ENCODE data around the gene TSC22D3.

Gene TSC22D3

DNA sequence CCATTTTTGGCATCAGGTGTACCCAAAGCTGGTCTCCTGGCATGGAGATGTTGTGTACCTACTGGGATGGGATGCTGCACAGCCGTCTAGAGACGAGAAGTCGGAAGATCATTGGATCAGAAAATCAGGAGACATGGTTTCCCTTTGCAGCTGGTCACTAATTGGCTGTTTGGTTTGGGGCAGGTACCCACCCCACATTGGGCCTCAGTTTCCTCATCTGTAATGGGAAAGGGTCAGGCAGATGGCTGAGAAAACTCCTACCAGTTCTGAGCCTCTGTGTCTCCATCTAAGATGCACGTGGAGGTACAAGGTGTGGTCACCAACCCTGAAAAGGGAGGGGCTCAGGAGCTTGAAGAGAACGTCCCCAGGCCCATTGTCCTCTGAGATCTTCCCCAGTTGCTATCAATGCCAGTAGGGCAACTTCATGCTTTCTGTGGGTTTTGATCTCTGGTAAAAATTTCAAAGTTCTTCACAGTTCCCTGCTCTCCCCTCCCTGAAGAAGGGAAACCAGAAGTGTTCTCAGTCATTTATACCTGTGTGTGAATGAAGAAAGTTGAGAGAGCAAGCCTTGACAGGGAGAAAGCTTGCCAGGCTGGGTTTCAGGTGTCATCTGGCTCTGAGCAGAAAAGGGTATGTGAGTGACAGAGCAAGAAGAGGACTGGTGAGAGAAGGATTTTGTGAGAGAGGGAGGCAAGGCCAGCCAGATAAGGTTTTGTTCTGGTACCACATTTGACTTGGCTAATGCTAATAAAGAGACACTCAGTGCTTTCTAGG lies 15.1 kb downstream of the TSC22D3 start:
- no peak for DNase-seq

DNA sequence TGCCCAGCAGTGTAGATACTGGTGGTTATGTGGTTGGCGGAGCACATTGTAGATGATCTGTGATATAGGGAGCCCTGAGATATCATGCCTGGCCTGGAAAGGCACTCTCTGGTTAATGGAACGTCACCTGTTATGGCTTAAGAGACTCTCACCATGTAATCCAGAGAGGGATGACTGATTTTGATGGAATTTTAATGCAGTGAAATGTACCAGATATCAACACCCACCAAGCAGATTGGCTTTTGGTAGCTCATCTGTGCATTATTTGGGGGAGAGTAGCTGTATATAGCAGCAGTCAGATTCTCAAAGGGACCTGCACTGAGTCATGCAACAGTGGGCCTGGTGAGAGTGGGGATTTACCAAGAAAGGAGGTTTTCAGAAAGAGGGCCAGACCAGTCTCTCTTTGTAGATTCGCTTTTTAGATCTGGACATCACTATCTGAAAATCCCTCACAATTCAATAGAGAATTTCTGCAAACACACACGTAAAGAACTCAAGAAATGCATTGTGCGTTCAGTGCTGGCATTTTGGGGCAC lies 17.3 kb downstream of the TSC22D3 start:
- no peak for DNase-seq

DNA sequence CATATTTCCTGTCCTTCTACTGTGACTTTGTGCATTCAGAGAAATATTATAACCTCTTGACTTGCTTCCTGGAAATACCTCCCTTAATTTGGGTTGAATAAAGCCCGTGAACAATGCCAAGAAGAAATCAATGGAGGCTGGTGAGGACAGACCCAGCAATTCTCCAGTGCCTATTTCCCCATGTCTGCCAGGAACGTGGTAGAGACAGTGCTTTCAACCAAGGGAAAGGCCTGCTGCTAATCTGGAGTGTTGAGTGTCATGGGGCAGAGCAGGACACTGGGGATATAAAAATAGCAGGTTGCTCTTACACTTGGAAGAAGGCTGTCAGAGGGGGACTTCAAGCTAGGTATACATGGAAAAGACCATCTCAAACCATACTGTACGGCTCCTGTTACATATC lies 19.9 kb downstream of the TSC22D3 start:
- no peak for DNase-seq

DNA sequence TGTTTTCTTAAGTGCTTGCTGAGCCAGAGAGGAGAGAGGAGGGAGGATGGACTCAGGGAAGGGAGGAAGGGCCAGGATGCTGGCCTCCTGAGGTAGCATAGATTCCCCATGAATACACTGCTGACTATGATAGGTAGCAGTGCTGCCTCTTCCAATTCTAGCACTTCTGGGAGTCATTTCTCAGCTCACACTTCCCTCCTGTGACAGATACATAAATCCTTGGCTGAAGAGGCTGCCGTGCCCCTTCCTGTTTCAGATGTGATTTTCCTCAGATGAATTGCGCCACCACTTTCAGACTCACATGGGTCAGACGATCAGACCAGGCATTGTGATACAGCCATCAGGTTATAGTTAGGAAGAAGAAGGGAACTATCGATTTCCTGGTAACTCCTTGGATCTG lies 22.4 kb downstream of the TSC22D3 start:
- no peak for DNase-seq

DNA sequence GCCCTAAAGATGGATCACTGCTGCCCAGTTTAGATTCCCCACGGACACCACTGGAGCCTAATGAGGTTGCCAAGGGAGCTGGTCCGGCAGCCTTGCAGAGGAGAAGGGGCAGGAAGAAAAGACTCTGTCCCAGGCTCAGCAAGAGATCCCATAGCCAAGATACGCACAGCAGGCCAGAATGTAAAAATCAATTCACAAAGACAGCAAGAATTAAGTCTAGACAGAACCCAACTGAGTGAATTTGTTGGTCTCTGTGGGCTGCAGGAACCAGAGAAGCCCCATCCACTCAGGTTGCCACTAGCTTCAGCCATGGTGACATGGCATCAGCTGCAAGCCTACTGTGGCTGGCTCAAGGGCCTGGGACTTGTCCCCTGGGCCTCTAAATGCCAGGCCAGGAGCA lies 22.9 kb downstream of the TSC22D3 start:
- no peak for DNase-seq

DNA sequence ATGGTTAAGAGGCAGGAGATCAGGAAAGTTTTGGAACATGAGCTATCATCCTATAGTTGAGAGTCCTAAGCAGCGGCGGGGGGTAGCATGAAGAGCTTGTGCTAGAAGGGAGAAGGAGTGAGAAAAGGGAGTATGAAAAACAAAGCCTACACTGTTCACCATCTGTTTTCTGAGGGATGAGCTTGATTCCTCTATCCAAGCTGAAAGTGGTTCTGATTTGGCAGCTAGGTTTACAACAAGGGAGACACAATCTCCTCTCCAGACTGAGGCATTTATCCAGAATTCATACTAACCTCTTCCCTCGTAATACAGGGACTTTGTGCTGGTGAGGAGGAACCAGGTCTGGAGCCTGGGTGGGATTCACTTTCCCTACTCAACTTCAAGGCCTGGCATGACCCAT lies 23.5 kb downstream of the TSC22D3 start:
- DNase-seq: no peak

DNA sequence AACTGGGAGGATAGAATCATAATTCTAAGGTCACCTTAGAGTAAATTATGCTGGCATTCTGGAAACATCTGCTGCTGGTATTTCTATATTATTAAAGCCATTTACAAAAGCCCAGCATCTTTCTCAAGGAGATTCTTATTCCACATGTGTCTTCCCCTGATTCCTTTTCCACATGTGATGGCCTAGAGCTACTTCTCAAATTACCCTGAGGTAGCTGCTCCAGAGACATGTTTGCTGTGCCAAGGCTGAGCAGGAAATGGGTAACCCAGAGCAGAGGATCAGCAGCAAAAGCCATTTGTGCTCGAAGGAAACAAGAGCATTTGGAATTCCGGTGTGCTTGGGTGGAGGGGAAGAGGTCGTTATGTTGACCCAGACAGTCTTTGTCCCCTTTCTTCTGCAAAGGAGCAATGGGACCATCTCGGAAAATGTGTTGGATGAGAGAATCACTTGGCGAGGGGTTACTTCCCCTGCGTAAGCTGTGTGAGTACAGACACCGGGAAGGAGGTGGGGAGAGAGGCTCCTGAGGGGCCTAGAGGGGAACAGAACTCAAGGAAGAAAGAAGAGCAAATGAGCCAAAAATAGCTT lies 24.6 kb downstream of the TSC22D3 start:
- no peak for DNase-seq

DNA sequence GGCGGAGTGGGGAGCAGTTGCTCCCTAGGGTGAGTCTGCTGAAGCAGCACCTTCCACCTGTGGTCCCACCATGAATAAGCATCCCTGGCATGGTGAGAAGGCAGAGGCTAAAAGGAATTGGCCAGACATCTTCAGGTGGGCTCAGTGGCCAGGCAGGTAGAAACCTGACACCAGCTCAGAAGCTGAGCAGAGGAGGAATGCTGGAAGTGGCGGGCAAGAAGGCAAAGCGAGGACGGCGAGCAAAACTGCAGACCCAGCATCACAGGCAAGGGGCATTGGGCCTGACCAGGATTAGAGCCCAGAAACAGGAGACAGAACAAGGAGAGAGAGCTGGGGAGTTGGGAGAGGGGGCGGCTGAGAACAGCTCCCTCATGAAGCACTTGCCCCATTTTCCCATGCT lies 25.3 kb downstream of the TSC22D3 start:
- no peak for DNase-seq

DNA sequence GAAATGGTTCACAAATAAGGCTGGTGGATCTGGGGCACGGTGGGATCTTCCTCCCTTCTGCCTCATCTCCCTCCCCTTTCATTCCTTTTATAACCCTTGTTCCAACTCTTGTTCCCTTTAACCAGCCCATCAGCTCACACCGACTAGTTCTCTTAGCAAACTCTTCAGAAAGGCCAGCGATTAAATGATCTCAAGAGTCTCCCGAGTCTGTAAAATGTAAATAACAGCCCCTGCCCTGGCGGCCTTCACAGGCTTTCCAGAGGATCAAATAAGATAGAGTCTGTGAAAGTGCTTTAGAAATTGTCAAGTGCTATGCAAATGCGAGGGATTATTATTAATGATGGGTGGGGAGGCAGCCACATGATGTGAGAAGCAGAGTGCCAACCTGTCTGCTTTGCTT lies 27.1 kb downstream of the TSC22D3 start:
- no peak for DNase-seq

DNA sequence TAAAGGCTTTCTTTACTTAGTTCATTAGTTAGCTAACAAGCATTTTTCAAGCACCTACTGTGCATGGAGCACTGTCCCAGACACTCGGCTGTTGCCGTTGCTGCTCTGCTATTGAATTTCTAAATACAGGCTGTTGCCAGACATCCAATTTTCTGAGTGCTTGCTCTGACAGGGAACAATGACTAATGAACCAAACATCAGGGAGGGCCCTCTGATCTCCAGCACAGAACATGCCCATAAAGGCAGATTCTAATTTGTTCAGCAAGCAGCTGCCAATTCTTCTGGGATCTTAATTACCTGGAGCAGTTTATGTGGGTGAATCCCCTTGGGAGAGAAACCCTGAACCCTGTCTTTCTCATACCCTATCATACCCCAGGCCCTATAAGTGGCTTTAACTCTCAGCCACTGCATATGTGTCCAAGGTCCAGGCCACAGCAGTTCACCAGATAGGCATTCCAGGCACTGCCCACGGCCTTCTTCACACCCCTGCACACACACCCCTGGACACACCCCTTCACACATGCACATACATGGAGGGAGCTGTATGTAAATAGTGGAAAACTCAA lies 27.9 kb downstream of the TSC22D3 start:
- DNase-seq: peak; percentile 89

DNA sequence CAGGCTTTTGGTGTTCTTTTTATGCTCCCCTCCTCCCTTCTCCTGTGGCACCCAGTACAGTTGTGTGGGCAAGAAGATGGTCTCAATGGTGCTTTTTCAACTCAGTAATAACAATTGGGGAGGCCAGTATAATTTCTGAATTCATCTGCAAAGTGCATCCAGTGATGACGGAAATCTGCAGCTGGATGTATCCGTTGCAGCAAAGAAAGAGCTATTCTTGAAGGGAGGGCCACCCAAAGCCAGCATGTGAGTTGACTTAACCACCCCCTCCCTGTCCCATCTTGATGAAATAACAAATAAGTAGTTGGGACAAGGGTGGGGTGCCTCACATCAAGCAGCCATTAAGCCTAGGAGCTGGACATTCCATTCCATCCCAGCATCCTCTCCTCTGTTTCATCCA lies 30.7 kb downstream of the TSC22D3 start:
- DNase-seq: no peak

DNA sequence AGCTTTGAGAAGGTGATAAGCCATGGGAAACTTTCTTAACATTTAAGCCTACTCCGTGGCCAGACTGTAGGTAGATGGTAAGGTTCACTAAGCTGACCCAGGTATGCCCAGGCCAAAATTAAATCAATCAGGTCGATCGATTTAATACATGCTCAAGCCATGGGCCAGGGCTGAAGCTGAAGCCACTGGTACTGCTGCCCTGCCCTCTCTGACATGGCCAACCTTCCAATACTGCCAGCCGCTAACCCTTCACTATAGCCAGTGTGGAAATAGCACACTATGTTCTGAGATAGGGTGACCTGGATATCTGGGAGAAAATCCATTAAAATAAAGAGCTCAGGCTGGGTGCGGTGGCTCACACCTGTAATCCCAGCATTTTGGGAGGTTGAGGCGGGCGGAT lies 31.6 kb downstream of the TSC22D3 start:
- no peak for DNase-seq

DNA sequence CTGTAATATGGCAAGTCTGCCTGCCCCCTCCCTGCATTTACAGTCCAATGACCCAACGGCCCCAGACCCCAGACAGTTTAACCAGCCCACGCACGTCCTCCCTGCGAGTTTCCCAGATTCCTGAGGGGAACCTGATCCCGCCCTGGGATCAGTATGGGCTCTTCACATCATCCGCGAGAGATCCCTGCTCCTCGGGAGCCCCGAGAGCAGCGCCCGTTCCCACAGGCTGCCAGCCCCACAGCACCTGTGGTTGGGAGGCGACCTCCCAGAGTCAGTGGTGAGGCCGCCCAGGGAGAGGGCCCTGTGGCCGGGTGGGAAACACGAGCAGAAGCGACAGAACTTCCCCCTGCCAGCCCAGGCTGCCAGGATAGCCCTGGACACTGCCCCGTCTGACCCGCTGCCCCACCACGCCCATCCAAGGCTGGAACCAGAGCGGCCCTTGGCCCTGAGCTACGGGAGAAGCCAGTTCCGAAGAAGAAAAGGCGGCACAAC lies 32.8 kb downstream of the TSC22D3 start:
- no peak for DNase-seq

DNA sequence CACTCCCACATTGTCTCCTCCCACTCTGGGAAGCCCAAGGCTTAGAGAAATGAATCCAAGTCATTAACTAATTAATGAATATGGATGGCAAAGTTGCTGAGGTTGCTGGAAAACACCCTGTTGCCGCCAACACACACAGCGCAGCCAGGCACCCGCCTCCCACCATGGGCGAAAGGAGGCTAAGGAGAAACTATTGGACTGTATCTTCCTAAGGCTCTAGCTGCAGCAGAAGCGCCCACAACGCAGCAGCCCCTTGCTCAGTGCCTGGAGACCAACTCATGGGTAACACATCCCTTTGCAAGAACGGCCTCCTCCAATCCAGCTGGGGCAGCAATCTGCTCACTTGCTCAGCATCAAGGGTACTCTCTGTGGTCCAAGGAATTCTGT lies 34.2 kb downstream of the TSC22D3 start:
- no peak for DNase-seq

DNA sequence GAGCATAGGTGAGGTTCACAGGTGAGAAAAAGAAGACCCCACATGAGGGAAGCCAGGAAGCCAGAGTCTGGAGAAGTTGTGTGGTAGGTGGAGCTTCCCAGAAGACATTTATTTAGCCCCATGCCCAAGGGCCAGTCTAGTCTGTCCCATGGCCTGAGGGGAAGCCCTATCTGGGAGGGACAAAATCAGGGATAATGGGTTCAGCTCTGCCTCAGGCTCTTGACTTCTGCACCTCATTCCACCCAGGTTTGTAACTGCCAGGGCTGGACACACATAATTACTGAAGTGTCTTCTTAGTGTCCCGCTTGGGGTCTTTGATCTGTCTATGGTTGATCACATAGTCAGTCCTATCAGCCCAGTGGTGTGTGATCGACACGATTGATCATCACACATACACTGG lies 36.0 kb downstream of the TSC22D3 start:
- DNase-seq: no peak

DNA sequence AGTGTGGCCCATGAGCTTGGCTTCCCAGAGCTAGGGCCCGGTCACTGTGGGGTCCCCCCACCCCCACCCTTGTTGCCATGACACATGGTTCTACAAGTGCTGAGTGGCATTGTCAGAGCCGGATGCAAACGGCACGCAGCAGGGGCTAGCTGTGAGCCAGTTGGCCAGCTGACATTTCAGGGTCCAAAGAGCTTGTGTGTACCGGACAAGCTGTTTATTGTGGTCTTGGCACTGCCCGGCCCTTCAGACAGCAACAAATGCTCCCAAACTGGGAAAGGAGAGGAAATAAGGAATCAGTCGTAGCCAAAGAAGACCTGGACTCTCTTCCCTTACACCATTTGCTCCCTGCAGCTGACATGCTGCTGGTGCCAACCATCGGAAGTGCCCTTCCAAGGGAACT lies 36.8 kb downstream of the TSC22D3 start:
- DNase-seq: no peak

DNA sequence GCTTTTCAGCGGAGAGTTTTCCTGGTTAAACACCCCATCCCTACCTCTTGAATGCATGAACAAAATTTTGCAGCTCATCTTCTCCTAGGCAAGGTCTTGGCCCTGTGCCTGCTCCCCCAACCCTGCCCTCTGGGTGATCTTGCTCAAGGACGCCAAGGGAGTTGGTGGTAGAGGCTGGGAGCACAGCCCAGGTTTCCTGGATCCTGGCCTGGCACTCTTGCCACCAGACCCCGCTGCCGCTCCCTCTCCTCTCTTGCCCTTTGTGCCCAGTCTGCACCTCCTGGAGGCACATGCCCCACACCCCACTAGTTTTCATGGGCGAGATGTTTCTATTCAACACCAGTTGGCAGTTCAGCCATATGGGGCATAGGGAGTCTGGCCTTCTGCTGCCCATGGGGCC lies 37.3 kb downstream of the TSC22D3 start:
- no peak for DNase-seq

DNA sequence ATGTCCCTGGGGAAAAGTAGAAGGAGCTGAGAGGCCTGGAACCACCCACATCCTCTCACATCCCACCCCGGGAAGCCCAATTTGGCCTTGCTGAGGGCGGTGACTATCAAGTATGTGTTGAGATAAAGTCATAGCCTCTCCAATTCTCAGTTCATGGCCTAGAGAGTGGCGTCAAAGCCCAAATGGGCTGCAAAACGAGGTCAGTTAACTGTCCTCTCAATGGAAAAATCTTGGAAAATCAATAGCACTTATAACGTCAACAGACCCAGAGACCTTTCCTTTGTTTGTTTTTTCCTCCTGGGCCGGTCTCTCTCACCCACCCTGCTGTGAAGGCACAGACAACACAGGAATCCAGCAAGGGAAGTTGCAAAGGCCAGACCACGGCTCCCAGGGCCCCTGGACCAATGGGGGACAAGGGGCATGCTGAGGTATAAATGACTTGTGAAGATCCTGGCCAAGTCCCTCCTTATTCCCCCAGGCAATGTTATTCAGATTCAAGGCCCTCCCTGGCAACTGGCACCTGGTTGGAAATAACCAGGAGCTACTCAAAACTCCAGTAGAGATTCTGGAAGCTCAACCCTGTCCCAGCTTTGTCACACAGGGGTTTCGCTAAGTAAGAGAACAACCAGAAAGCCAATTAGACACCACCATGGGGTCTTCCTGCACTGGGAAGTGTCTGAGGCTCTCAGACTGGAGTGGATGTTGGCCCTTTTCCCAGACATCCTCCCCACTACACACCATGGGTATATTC lies 38.6 kb downstream of the TSC22D3 start:
- DNase-seq: peak; percentile 81

DNA sequence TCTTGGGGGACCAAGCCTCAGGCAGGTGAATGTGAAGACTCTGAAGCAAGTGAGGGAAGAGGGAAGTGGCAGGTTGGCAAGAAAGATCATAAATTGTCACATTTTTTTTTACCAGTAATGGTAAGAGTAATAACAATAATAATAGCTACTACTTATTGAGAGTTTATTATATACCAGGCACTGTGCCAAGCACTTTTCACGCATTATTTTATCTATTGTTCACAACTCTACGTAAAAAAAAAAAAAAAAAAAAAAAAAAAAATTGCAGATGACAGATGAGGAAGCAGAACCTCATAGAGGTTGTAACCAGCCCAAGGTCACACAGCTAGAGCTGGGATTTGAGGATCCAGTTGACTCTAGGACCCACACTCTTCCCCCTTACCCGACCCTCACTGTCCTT lies 40.9 kb downstream of the TSC22D3 start:
- no peak for DNase-seq

DNA sequence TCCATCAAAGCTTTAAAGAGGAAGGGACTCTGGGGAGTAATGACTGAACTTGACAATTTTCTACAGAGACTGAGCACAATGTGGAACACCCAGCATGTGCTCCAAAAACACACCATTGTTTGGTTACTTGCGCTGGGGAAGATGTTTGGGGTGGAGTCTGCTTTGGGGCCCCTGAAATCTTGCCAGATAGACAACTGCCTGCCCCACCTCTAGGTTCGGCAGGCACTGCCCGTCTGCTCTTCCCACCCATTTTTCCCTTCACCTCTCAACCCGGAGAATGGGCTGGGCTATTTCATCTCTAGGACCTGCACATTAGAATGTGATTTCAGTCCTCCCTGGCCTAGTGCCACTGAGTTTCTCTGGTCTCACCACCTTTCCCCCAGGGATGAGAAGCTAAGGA lies 41.9 kb downstream of the TSC22D3 start:
- DNase-seq: no peak

DNA sequence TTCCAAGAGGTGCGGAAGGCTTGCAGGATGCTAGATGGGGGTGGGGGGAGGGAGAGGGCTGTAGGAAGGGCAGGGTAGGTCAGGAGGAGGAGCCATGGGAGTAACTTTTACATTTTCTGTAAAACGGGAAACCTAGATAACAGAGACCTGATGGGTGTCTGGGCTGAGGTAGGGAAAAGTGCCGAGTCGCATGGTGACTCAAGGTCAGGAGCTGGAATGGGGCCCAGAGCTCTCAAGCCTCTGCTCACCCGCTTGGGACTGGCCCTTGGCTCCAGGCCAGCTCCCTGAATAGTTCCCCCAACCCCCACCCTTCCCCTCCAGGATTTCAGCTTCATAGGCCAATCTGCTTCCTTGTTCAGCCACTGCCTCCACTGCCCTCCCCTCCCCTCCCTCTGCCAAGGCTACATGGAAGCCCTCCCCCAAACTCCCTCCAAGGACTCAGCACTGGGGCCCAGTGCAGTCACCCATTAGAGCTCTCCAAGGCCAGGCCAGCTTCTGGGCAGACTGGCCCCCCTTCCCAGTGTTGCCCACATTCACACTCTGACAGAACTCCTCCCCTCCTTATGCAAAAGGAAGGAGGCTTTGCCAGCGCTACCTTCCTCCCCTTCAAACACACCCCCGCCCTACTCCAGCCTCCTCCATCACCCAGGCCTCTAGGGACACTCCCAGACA lies 43.6 kb downstream of the TSC22D3 start:
- DNase-seq: peak; percentile 83

DNA sequence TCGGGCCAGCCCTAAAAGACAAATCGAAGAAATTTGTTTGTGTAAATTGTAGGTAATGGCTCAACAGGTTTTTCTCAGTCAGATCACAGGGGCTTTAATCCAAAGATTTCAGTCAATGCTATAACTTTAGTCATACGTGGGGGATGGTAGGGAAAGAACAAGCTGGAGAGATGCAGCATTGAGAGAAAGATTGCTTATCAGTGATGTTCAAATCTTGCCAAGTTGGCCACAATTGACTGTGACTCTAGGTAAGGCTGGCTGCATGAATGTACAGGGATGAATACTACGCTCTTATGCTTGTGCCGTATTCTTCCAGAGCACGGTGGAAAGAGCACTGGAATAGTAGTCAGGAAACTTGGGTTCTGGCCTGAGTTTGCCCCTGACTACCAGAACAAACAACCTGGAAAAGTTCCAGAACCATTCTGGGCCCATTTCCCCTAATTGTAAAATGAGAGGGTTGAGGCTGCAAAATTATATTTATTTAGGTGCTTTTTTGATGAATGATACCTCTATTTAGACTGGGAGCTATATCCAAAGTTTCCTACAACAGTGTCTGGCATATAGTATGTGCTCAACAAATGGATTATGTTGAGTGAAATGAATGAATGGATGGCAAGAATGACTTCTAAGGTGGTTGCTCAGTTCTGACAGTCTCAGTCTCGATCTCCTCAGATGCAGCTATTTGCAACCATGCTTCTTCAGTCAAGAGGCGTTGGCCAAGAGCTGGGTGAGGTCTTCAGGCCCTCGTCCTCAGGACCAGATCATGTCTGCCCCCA lies 44.4 kb downstream of the TSC22D3 start:
- no peak for DNase-seq
